Ammon's horn (tissue), 1 donor: ENCODE measurements around the gene WASF3.

ENCODE experiments used
- DNase-seq: peaks from one replicate; pipeline ENCODE4 v3.0.0-alpha.2; 2016; ENCODE audit warnings: low spot score

The WASF3 gene

GRCh38 chr13:26557393-26558073 lies at the start of gene WASF3:
WASF3 (plus strand) TSS chr13:26557683; CDS start chr13:26642271, 84,588 bp downstream.
- DNase-seq: peak; percentile 97

GRCh38 chr13:26508885-26509284 lies 48.6 kb upstream of the WASF3 start:
- no peak for DNase-seq

DNA sequence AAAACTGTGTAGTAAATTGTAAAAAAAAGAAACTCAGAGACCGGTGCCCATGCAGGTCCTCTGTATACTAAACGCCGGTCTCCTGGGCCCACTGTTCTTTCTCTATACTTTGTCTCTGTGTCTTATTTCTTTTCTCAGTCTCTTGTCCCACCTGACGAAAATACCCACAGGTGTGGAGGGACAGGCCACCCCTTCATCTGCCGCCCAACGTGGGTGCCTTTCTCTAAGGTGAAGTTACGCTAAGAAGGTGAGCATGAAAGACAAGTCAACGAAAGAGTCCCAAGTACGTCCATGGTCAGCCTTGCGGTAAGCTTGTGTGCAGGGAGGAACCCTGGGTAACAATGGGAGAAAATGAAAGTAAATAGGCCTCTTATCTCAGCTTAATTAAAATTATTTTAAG lies 48.0 kb upstream of the WASF3 start:
- no peak for DNase-seq

DNA sequence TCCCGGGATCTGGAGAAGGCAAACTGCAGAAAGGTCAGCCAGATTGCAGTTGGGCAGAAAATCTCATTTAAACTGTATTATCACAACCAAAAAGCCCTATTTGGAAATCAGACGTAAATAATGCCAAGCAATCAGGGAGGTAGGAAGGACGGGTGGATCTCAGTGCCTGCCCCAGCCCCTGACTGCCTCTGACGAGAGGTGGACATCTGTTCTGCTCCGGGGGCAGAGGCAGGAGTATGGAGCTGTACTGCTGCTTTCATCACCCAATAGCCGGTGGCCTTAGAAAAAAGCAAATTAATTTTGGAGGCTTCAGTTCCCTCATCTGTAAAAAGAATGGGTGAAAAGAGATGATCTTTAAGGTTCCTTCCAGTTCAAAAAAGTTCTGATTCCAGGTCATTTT lies 43.6 kb upstream of the WASF3 start:
- DNase-seq: no peak

GRCh38 chr13:26515721-26516120 lies 41.8 kb upstream of the WASF3 start:
- no peak for DNase-seq

- no peak for DNase-seq
These were observed 39.5 kb upstream of the WASF3 start for GRCh38 chr13:26517936-26518335.

- DNase-seq: no peak
These were observed 39.0 kb upstream of the WASF3 start for GRCh38 chr13:26518451-26518959.

DNA sequence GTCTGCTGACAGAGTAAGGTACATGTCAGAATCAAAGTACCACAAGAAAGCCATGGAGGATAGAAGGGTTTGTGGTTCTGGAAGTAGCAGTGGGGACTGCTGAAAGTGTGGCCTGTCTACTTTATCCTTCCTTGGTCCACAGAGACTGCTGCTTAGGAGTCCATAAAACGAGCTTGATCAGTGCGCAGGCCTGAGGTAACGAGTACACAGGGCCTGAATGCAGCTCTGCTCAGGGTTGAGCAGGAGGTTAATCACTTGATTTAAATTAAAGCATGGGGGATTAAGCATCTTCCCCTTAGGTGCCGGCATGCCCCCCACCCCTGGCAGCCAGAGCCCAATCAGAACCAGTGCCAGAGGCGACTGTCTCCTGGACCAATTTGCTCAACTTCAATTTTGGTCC lies 34.9 kb upstream of the WASF3 start:
- no peak for DNase-seq

DNA sequence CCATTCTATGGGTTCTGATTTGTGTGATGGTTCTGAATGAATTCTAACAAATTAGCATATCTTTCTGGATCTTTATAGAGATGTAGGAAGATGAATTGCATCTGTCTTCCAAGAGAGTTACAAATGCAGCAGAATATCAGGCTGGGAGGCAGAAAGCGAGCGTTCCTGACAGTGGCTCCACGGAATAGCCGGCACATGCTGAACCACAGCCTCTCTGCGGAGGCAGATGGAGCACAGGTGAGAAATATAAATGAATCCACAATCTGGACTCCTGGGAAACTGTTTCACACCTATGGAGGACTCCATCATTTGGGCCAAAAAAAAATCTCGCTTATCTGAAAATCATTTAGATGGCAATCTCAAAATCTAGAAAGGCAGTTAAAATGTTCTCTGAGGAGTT lies 34.5 kb upstream of the WASF3 start:
- no peak for DNase-seq

GRCh38 chr13:26525528-26525927 lies 32.0 kb upstream of the WASF3 start:
- no peak for DNase-seq

GRCh38 chr13:26526702-26527216 lies 30.7 kb upstream of the WASF3 start:
- DNase-seq: no peak

DNA sequence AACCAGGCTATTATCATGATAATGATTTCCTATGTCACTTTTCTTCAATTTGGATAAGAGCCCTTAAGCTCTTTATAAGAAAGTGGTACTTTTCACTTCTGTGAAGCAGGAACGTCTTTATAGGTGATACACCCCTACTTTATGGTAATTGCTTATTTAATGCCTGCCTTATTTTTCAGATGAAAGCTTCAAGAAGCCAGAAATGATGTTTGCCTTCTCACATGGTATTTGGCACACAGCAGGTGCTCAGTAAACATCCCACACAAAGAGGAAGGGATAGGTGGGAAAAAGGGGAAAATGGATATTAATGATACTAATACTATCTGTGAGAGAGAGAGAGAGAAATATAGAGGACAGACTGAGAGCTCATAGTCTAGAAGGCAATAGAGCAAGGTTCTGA lies 29.0 kb upstream of the WASF3 start:
- DNase-seq: no peak

DNA sequence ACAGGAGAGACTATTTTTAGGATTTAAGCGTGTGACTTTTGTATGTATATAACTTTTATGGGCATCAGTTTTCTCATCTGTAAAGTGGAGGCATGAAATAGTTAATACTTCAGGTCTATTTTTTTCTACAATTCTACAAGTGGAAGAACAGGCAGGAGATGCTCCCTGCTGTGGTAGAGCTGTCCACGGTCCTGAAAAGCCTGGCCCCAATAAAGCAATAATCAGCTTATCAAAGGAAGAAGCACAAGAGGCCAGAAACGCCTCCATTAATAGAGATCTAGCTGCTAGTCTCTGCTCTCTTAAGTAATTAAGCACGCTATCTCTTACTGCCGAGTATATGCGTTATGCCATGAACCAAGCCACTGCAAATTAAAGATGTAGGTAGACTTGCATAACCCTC lies 28.0 kb upstream of the WASF3 start:
- no peak for DNase-seq

DNA sequence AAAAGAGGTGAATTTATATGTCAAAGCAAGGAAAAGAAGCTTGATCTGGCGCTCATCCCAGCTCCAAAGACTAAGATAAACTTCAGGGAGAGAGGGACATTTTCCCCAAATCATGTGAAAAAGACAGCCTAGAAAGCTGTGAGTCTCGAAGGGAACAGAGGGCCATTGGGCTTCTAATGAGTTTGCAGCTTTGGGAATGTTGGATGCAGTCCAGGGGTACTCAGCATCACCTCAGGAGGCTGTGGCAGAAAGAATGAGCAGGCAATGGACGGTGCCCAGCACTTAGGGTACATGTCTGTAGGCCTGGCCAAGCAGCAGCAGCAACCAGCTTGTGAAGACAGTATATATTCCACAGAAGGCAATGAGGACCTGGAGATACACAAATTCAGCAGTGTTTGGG lies 25.7 kb upstream of the WASF3 start:
- no peak for DNase-seq

DNA sequence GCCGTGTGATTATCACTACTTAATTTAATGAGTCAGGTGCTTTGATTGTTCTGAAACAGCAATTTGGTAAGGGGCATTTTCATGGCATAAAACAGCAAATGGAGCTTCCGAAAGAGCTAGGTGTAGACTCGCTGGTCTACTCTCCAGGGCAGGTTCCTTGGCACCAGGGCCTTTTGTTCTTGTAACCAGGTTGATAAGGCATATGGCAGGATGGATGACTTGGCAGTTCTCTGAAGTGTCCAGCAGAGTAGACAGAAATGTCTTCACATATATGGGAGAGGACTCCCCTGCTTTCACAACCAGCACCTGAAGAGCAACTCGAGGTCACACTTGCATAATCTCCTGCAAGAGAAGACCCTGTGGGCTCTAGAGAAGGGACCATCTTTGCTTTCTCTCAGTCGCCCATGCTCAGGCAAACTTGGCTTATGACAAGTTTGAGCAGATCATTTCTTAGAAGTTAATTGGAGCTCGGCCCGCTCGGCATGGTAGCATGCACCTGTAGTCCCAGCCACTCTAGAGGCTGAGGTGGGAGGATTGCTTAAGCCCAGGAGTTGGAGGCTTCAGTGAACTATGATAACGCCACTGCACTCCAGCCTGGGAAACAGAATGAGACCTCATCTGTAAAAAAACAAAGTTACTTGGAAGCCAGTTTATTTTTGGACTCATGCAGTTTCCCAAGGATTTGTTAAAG lies 23.3 kb upstream of the WASF3 start:
- DNase-seq: no peak

DNA sequence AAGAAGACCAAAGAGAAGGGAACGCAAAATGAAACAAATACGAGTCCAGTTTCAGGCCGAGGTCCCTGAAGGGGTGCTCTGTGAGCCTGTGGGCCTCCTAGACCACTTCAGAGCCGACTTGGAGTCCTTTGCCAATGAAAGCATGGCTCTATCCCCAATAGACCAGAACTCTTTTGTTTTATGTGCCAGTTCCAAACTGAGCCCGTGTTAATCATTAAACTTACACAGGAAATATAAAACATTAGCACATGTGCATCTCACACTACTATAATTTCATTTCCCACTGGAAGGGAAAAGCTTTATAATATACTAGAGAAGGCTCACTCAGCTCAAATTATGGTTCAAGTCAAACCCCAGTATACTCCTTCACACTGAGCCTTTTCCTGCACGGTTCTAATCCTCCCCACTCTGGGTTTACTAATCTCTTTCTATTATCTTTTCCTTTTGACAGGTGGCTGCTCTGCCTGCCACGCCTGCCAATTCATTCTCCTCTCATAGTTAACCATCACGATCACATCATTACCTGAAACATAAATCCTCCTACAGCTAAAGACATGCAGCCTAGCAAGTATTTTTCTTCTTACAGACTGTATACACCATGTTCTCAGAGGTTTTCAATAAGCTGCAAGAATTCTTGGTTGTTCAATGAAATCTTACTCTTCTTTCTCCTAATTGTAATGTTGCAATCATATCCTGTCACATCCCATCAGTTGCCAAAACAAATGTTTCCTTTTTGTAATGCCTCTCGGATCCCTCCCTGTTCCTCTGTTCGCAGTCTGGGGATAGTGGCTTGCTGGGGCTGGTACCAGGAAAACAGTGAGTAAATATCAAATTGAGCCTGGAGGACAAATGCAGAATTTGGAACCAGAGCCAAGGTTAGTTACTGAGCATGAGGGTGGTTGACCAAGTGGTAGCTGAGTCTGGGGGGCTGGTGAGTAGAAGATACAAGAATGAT lies 18.8 kb upstream of the WASF3 start:
- DNase-seq: no peak

DNA sequence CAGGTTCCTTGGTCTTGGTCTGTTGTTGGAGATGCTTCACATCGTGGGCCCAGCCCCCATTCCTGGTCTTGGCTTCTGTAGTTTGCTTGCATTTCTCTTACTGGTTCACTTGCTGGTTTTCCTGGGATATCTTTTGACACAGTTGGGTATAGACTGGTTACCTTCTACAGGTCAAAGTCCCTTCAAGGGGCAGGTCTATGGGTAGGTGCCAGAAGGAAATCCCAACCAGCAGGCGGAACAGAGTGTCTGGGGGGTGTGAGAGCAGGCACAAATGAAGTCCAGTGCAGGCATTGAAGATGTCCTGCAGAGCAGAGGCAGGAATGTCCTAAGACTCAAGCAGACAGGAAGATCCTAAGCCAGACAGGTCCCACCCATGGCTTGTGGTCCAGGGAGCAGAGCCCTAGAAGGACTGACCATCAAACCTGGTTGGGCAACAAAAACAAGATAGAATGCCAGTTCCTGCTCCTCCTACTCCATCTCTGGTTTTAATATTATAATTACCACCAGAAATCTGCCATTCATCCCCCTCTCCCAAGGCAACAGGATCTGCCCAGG lies 17.7 kb upstream of the WASF3 start:
- no peak for DNase-seq

- DNase-seq: no peak
These were observed 17.1 kb upstream of the WASF3 start for GRCh38 chr13:26540334-26540733.

- DNase-seq: no peak
These were observed 16.4 kb upstream of the WASF3 start for GRCh38 chr13:26541041-26541440.

- DNase-seq: peak; percentile 46
These were observed 15.6 kb upstream of the WASF3 start for GRCh38 chr13:26541678-26542568.

DNA sequence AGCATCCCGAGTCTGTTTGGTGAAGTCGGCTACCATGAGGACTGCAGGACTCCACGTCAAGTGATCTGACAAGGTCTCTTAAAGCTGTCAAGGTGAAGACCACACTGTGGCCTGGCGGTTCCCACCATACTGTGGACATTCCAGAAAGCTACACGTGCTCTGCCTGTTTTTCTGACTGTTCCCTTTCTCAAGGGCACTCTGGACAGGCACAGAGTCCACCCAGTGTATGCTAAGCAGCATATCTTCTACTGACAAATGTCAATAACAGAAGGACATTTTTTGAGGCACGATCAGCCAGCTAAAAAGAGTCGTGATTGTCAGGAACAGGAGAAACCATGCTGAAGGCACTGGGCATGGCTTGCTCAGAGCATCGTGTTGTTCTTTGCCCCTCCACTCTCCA lies 12.8 kb upstream of the WASF3 start:
- DNase-seq: no peak
